Vagina (tissue), 2 donors: Measurements from ENCODE around the gene TIAM2.

ENCODE experiments used
- POLR2A ChIP-seq, 2 donors: fragments of 450-650 bp; IDR thresholded peaks; one replicate each; pipeline ENCODE4 v1.6.1; 2017; ENCODE audit warnings: antibody characterized with exemption in 2 of 2, mild to moderate bottlenecking in 2 of 2, moderate library complexity in 2 of 2
- POLR2AphosphoS5 ChIP-seq, 2 donors: sonication (generic); formaldehyde crosslinking; IDR thresholded peaks; one replicate each; pipeline ENCODE4 v1.9.0; 2017; ENCODE audit warnings: antibody characterized with exemption in 2 of 2, mild to moderate bottlenecking in 2 of 2, low read depth in 1 of 2; ENCODE audit not compliant: insufficient read depth in 1 of 2

GRCh38 chr6:155120034-155120433, 124.9 kb downstream of the TIAM2 start:
- no peak for TF ChIP-seq POLR2A (IDR thresholded peaks at IDR 0.05)
- TF ChIP-seq POLR2AphosphoS5 (IDR thresholded peaks at IDR 0.05; ENCODE audit: insufficient read depth in 1 of 2, low read depth in 1 of 2) = no peak
